DND-41 (cell line): Measurements from ENCODE around the gene MTG2.

Experiments used
- ATAC-seq: fragments of 200-7000 bp; cut with Tn5 transposase; 3 replicates; pipeline ENCODE4 v1.9.1; 2021; ENCODE audit warnings: low read depth; ENCODE audit not compliant: insufficient read depth
- DNase-seq: peaks from one replicate; pipeline ENCODE4 v3.0.0-alpha.2; 2020
- H2AFZ ChIP-seq: 2 replicates; pipeline ENCODE4 v1.6.0; 2012; ENCODE audit warnings: low read depth, low read length
- H3K27ac ChIP-seq: 2 replicates; pipeline ENCODE4 v1.5.1; 2012; ENCODE audit warnings: low read length, inconsistent platforms
- H3K27me3 ChIP-seq: fragments of 200-600 bp; sonication (generic); 2 replicates; pipeline ENCODE4 v1.6.0; 2012; ENCODE audit warnings: low read length, mild to moderate bottlenecking, inconsistent platforms; ENCODE audit not compliant: insufficient read depth, poor library complexity
- H3K36me3 ChIP-seq: 2 replicates; pipeline ENCODE4 v1.5.1; 2012; ENCODE audit warnings: low read length, inconsistent platforms; ENCODE audit not compliant: insufficient read depth
- H3K4me1 ChIP-seq: 2 replicates; pipeline ENCODE4 v1.5.1; 2012; ENCODE audit warnings: mild to moderate bottlenecking, low read length; ENCODE audit not compliant: insufficient read depth
- H3K4me2 ChIP-seq: 2 replicates; pipeline ENCODE4 v1.6.0; 2012; ENCODE audit warnings: mild to moderate bottlenecking, moderate library complexity, low read length, inconsistent platforms; ENCODE audit not compliant: insufficient read depth
- H3K4me3 ChIP-seq, 2 experiments: fragments of 200-600 bp in 1 of 2; shearing (Covaris generic) in 1 of 2; 2 replicates each; pipeline ENCODE4 v1.5.1; 2012 to 2016; ENCODE audit warnings: inconsistent platforms in 2 of 2, low read length in 2 of 2, mild to moderate bottlenecking in 2 of 2, low read depth in 1 of 2, moderate library complexity in 1 of 2
- H3K79me2 ChIP-seq: 2 replicates; pipeline ENCODE4 v1.6.0; 2012; ENCODE audit warnings: low read length, inconsistent platforms; ENCODE audit not compliant: insufficient read depth
- H3K9ac ChIP-seq: 2 replicates; pipeline ENCODE4 v1.6.0; 2012; ENCODE audit warnings: low read depth, mild to moderate bottlenecking, inconsistent platforms, low read length, moderate library complexity
- H3K9me3 ChIP-seq: 2 replicates; pipeline ENCODE4 v1.5.1; 2012; ENCODE audit warnings: low read length, moderate library complexity, mild to moderate bottlenecking, inconsistent platforms; ENCODE audit not compliant: insufficient read depth, severe bottlenecking
- H4K20me1 ChIP-seq: 2 replicates; pipeline ENCODE4 v1.6.0; 2012; ENCODE audit warnings: low read length; ENCODE audit not compliant: insufficient read depth
- EZH2 ChIP-seq: IDR thresholded peaks from 3 replicates; pipeline ENCODE4 v1.6.1; 2012; ENCODE audit warnings: borderline replicate concordance, low read depth, mild to moderate bottlenecking, moderate library complexity, low read length, inconsistent platforms; ENCODE audit not compliant: severe bottlenecking
- TF ChIP-seq, protein P1 (sequence below): IDR thresholded peaks from 2 replicates; pipeline ENCODE4 v1.5.1; 2012; ENCODE audit warnings: borderline replicate concordance, low read length, moderate library complexity, mild to moderate bottlenecking; ENCODE audit not compliant: poor library complexity, severe bottlenecking; ENCODE audit errors: extremely low read depth

MTG2 gene

GRCh38 chr20:62182469-62183425 lies at the start of gene MTG2:
Gene MTG2, plus strand, starts transcription at chr20:62183028. Its CDS starts 10,393 bp downstream, at chr20:62193421.
- H3K4me1 ChIP-seq = peaks cover 32% of the 10 kb centered on the region
- TF ChIP-seq EZH2 = no peak
- TF ChIP-seq, protein P1, sequence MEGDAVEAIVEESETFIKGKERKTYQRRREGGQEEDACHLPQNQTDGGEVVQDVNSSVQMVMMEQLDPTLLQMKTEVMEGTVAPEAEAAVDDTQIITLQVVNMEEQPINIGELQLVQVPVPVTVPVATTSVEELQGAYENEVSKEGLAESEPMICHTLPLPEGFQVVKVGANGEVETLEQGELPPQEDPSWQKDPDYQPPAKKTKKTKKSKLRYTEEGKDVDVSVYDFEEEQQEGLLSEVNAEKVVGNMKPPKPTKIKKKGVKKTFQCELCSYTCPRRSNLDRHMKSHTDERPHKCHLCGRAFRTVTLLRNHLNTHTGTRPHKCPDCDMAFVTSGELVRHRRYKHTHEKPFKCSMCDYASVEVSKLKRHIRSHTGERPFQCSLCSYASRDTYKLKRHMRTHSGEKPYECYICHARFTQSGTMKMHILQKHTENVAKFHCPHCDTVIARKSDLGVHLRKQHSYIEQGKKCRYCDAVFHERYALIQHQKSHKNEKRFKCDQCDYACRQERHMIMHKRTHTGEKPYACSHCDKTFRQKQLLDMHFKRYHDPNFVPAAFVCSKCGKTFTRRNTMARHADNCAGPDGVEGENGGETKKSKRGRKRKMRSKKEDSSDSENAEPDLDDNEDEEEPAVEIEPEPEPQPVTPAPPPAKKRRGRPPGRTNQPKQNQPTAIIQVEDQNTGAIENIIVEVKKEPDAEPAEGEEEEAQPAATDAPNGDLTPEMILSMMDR = no peak
- peaks cover 16% of the 10 kb centered on the region; the same call in 1 of the 2 replicates for H4K20me1 ChIP-seq
- H3K4me2 ChIP-seq = peak within 1 kb of the TSS; percentile 93
- no peaks in the 10 kb centered on the region for H3K27me3 ChIP-seq
- peak within 1 kb of the TSS; percentile 91 for H3K27ac ChIP-seq
- H3K9ac ChIP-seq = peak within 1 kb of the TSS; percentile 88
- peak; percentile 97 for ATAC-seq
- peak within 1 kb of the TSS; percentile 95 for H2AFZ ChIP-seq
- H3K4me3 ChIP-seq = peak within 1 kb of the TSS; percentile 85 to 89
- no peaks in the 10 kb centered on the region for H3K9me3 ChIP-seq
- peaks cover 50% of the 10 kb centered on the region for H3K79me2 ChIP-seq
- peaks cover 17% of the 10 kb centered on the region for H3K36me3 ChIP-seq
- DNase-seq = peak; percentile 97

DNA sequence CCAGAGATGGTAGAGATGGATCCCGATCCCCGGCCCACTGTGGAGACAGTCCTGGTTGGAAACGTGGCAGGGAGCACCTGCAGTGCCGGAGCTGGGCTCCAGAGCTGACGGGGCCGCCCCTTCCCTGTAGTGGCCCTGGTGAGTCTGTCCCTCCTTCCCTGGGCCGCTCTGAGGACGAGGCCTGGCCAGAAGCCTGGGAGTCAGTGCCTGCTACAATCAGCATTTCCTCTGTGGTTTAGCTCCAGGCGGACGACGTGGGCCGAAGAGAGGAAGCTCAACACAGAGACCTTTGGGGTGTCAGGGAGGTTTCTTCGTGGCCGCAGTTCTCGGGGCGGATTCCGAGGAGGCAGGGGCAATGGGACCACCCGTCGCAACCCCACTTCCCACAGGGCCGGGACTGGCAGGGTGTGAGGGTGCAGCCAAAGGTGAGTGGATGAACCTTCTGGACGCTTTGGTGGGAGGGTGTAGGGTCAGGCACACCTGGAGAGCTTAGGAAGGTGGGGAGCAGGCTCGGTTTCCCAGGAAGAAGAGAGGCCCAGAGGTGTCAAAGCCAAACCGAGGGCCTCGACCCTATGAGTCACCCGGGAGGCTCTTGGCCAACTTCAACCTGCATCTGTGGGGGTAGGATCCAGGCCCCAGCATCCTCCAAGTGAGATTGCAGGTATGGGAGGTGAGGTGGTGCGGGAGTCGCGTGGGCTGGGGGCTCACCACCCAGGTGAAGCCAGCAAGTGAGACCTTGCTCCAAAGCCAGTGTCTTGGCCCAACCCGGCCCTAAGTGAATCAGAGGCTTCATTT lies 49.6 kb upstream of the MTG2 start:
- H4K20me1 ChIP-seq = peaks cover 76% of the 10 kb centered on the region
- H3K4me2 ChIP-seq = no peak overlapping the region
- H2AFZ ChIP-seq = no peak overlapping the region
- no peaks in the 10 kb centered on the region for H3K9me3 ChIP-seq
- H3K4me1 ChIP-seq = no peaks in the 10 kb centered on the region
- no peaks in the 10 kb centered on the region for H3K27me3 ChIP-seq
- no peak for DNase-seq
- H3K9ac ChIP-seq = no peak overlapping the region
- TF ChIP-seq, protein P1 = no peak
- no peak for TF ChIP-seq EZH2
- H3K4me3 ChIP-seq = no peak overlapping the region
- H3K27ac ChIP-seq = no peak overlapping the region
- peaks cover 100% of the 10 kb centered on the region for H3K36me3 ChIP-seq
- H3K79me2 ChIP-seq = peaks cover 23% of the 10 kb centered on the region
- ATAC-seq = no peak

DNA sequence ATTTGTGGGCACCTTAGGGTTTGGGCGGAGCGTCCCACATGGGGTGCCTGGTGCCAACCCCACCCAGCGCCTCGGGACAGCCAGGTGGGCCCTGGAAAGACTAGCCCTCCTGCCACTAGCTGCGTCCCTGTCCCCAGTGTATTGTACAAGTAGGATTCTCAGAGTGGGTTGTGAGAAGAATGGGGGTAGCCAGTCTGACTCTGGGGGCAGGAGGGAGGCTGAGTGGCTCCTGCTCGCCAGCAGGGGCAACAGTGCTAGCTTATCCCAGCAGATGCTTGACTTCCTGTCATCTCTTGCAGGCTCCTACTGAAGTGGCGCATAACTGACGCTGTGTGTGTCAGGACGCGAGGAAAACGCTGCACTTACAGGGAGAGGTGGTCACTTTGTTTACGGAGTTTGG lies 49.0 kb upstream of the MTG2 start:
- Histone ChIP-seq H4K20me1 (peaks cover 79% of the 10 kb centered on the region), H3K9ac (no peak overlapping the region), H3K9me3 (no peaks in the 10 kb centered on the region), H3K36me3 (peaks cover 100% of the 10 kb centered on the region), H3K4me2 (no peak overlapping the region), H3K27me3 (no peaks in the 10 kb centered on the region), H3K4me3 (no peak overlapping the region), H2AFZ (no peak overlapping the region), H3K27ac (peak overlapping the region; percentile 50), H3K79me2 (peaks cover 26% of the 10 kb centered on the region), H3K4me1 (no peaks in the 10 kb centered on the region)
- DNase-seq (peak; percentile 45), ATAC-seq (peak; percentile 72)
- TF ChIP-seq, protein P1 = peak; percentile 65
- no peak for TF ChIP-seq EZH2
